Liver (tissue), 3 donors: ENCODE results near the gene MGAT4A.

ENCODE experiments used
- FOXA1 ChIP-seq: IDR thresholded peaks from 2 replicates; pipeline ENCODE4 v1.6.1; 2016; ENCODE audit warnings: antibody characterized with exemption
- GABPA ChIP-seq, 2 donors: IDR thresholded peaks in 1 of 2; conservative IDR thresholded peaks in 1 of 2; 2 replicates each; pipeline ENCODE4 v1.6.1; 2016; ENCODE audit warnings: antibody characterized with exemption in 2 of 2, mild to moderate bottlenecking in 1 of 2, moderate library complexity in 1 of 2
- RAD21 ChIP-seq, 2 donors: IDR thresholded peaks; 2 replicates each; pipeline ENCODE4 v1.6.1; 2016; ENCODE audit warnings: antibody characterized with exemption in 2 of 2, mild to moderate bottlenecking in 2 of 2
- RXRA ChIP-seq, 2 donors: IDR thresholded peaks; 2 replicates each; pipeline ENCODE4 v1.6.1; 2017 to 2018; ENCODE audit warnings: antibody characterized with exemption in 2 of 2, mild to moderate bottlenecking in 1 of 2
- SP1 ChIP-seq: IDR thresholded peaks from 2 replicates; pipeline ENCODE4 v1.6.1; 2018; ENCODE audit warnings: antibody characterized with exemption, mild to moderate bottlenecking
- YY1 ChIP-seq: IDR thresholded peaks from 2 replicates; pipeline ENCODE4 v1.6.1; 2016; ENCODE audit warnings: antibody characterized with exemption, mild to moderate bottlenecking
- TF ChIP-seq, protein P1 (sequence below): fragments of 150-350 bp; IDR thresholded peaks from 2 replicates; pipeline ENCODE4 v1.5.1; 2017; ENCODE audit warnings: improper control_type of control experiment, low read depth, low read length; ENCODE audit not compliant: missing input control
- TF ChIP-seq, protein P2 (sequence below): IDR thresholded peaks from 2 replicates; pipeline ENCODE4 v1.6.1; 2016; ENCODE audit warnings: antibody characterized with exemption, mild to moderate bottlenecking
- TF ChIP-seq, protein P3 (sequence below): IDR thresholded peaks from 2 replicates; pipeline ENCODE4 v1.6.1; 2016; ENCODE audit warnings: antibody characterized with exemption
- TF ChIP-seq, protein P4 (sequence below): IDR thresholded peaks from 2 replicates; pipeline ENCODE4 v1.6.1; 2016; ENCODE audit warnings: antibody characterized with exemption
- donor health status: healthy.
- donor health status: healthy.

DNA sequence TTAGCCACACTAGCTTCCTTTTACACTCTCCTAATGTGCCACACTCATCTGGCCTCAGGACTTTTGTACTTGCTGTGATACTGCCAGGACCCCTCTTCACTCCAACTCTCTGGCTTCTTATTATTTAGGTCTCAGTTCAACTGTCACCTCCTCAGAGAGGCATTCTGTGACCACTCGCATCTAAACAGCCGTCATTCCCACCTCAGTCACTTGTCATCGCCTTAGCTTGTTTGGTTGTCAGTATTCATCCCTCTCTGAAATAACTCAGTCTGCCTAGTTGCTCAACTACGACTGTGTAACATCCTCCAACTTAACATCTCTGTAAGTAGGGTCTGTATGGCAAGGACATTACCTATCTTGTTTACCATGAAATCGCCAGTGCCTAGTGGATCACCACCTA lies 27.2 kb downstream of the MGAT4A start:
- TF ChIP-seq GABPA (IDR thresholded peaks at IDR 0.05 in 1 of 2, conservative IDR thresholded peaks at IDR 0.05 in 1 of 2) (no peak), RXRA (IDR thresholded peaks at IDR 0.05) (no peak), FOXA1 (no peak), RAD21 (IDR thresholded peaks at IDR 0.05) (no peak), SP1 (no peak), YY1 (no peak)
- TF ChIP-seq, protein P1, sequence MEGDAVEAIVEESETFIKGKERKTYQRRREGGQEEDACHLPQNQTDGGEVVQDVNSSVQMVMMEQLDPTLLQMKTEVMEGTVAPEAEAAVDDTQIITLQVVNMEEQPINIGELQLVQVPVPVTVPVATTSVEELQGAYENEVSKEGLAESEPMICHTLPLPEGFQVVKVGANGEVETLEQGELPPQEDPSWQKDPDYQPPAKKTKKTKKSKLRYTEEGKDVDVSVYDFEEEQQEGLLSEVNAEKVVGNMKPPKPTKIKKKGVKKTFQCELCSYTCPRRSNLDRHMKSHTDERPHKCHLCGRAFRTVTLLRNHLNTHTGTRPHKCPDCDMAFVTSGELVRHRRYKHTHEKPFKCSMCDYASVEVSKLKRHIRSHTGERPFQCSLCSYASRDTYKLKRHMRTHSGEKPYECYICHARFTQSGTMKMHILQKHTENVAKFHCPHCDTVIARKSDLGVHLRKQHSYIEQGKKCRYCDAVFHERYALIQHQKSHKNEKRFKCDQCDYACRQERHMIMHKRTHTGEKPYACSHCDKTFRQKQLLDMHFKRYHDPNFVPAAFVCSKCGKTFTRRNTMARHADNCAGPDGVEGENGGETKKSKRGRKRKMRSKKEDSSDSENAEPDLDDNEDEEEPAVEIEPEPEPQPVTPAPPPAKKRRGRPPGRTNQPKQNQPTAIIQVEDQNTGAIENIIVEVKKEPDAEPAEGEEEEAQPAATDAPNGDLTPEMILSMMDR: no peak
- TF ChIP-seq, protein P2, sequence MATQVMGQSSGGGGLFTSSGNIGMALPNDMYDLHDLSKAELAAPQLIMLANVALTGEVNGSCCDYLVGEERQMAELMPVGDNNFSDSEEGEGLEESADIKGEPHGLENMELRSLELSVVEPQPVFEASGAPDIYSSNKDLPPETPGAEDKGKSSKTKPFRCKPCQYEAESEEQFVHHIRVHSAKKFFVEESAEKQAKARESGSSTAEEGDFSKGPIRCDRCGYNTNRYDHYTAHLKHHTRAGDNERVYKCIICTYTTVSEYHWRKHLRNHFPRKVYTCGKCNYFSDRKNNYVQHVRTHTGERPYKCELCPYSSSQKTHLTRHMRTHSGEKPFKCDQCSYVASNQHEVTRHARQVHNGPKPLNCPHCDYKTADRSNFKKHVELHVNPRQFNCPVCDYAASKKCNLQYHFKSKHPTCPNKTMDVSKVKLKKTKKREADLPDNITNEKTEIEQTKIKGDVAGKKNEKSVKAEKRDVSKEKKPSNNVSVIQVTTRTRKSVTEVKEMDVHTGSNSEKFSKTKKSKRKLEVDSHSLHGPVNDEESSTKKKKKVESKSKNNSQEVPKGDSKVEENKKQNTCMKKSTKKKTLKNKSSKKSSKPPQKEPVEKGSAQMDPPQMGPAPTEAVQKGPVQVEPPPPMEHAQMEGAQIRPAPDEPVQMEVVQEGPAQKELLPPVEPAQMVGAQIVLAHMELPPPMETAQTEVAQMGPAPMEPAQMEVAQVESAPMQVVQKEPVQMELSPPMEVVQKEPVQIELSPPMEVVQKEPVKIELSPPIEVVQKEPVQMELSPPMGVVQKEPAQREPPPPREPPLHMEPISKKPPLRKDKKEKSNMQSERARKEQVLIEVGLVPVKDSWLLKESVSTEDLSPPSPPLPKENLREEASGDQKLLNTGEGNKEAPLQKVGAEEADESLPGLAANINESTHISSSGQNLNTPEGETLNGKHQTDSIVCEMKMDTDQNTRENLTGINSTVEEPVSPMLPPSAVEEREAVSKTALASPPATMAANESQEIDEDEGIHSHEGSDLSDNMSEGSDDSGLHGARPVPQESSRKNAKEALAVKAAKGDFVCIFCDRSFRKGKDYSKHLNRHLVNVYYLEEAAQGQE: no peak
- TF ChIP-seq, protein P3, sequence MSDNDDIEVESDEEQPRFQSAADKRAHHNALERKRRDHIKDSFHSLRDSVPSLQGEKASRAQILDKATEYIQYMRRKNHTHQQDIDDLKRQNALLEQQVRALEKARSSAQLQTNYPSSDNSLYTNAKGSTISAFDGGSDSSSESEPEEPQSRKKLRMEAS: no peak
- TF ChIP-seq, protein P4, sequence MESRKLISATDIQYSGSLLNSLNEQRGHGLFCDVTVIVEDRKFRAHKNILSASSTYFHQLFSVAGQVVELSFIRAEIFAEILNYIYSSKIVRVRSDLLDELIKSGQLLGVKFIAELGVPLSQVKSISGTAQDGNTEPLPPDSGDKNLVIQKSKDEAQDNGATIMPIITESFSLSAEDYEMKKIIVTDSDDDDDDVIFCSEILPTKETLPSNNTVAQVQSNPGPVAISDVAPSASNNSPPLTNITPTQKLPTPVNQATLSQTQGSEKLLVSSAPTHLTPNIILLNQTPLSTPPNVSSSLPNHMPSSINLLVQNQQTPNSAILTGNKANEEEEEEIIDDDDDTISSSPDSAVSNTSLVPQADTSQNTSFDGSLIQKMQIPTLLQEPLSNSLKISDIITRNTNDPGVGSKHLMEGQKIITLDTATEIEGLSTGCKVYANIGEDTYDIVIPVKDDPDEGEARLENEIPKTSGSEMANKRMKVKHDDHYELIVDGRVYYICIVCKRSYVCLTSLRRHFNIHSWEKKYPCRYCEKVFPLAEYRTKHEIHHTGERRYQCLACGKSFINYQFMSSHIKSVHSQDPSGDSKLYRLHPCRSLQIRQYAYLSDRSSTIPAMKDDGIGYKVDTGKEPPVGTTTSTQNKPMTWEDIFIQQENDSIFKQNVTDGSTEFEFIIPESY: no peak
